GM18517 (cell line): Measurements from ENCODE around the gene SERPINB7.
"Not testable (repeated sequence)": the region's sequence is repeated elsewhere in the genome, so short reads cannot be mapped to it uniquely, and the experiment has no call there.

Experiments
- ATAC-seq: cut with Tn5 transposase; IDR thresholded peaks from one replicate; pipeline ENCODE4 v1.9.1; 2021; ENCODE audit warnings: mild to moderate bottlenecking, moderate library complexity; ENCODE audit not compliant: unreplicated experiment

The SERPINB7 gene

GRCh38 chr18:63775166-63775730 lies at the start of gene SERPINB7:
Gene SERPINB7 (plus strand): TSS chr18:63775418. CDS start chr18:63782373, 6,955 bp downstream.
- no peak for ATAC-seq

- no peak for ATAC-seq
Measured at GRCh38 chr18:63725682-63726480, 49.3 kb upstream of the SERPINB7 start.

GRCh38 chr18:63730773-63731172 lies 44.4 kb upstream of the SERPINB7 start:
- ATAC-seq: no peak

GRCh38 chr18:63731215-63731614 lies 44.0 kb upstream of the SERPINB7 start:
- no peak for ATAC-seq

- no peak for ATAC-seq
Measured at GRCh38 chr18:63736876-63737275, 38.3 kb upstream of the SERPINB7 start.

- no peak for ATAC-seq
Measured at GRCh38 chr18:63741769-63742168, 33.4 kb upstream of the SERPINB7 start.

- ATAC-seq: no peak
Measured at GRCh38 chr18:63747006-63747405, 28.2 kb upstream of the SERPINB7 start.

- ATAC-seq: no peak
Measured at GRCh38 chr18:63749489-63749888, 25.7 kb upstream of the SERPINB7 start.

GRCh38 chr18:63752636-63753035 lies 22.6 kb upstream of the SERPINB7 start:
- ATAC-seq: no peak

- no peak for ATAC-seq
Measured at GRCh38 chr18:63753676-63754075, 21.5 kb upstream of the SERPINB7 start.

- ATAC-seq: no peak
Measured at GRCh38 chr18:63757541-63757940, 17.7 kb upstream of the SERPINB7 start.

GRCh38 chr18:63758615-63759240 lies 16.5 kb upstream of the SERPINB7 start:
- no peak for ATAC-seq

- not testable (repeated sequence) for ATAC-seq
Measured at GRCh38 chr18:63759786-63760185, 15.4 kb upstream of the SERPINB7 start.

GRCh38 chr18:63762518-63762917 lies 12.7 kb upstream of the SERPINB7 start:
- no peak for ATAC-seq

- ATAC-seq: no peak
Measured at GRCh38 chr18:63763831-63764600, 11.2 kb upstream of the SERPINB7 start.

GRCh38 chr18:63765837-63766236 lies 9.4 kb upstream of the SERPINB7 start:
- no peak for ATAC-seq

GRCh38 chr18:63773551-63773950 lies 1.7 kb upstream of the SERPINB7 start:
- no peak for ATAC-seq

GRCh38 chr18:63774511-63774910 lies 707 bp upstream of the SERPINB7 start:
- no peak for ATAC-seq

- no peak for ATAC-seq
Measured at GRCh38 chr18:63779386-63779785, 4.2 kb downstream of the SERPINB7 start.

GRCh38 chr18:63783394-63783793 lies 8.2 kb downstream of the SERPINB7 start:
- no peak for ATAC-seq

- ATAC-seq: no peak
Measured at GRCh38 chr18:63784787-63785452, 9.7 kb downstream of the SERPINB7 start.
